HCT116 (cell line): ENCODE data around the gene NHSL2. TPM values are rescaled to one million over a fixed set of nuclear protein-coding genes. Genes with fewer than 3 reads are reported as not detected.

Experiments
- ATAC-seq: fragments of 200-7000 bp; cut with Tn5 transposase; 2 replicates; pipeline ENCODE4 v1.9.1; 2020; ENCODE audit warnings: mild to moderate bottlenecking, moderate library complexity
- BruUV-seq: library from RNA; stranded (reverse); fragments of 400-500 nt; replicated peaks from 2 replicates; lab custom pipeline; 2021; lab: Mats Ljungman, UMichigan
- CTCF ChIA-PET: fragments of 300-600 bp; sonication (Branson Sonifier 250); formaldehyde crosslinking; loops from one replicate; lab custom pipeline; 2021; ENCODE audit warnings: antibody characterized with exemption; lab: Charles Lee
- POLR2A ChIA-PET: fragments of 300-600, 350-600 bp; sonication (Branson Sonifier 250); formaldehyde crosslinking; loops from one replicate; lab custom pipeline; 2021; ENCODE audit warnings: antibody characterized with exemption; lab: Charles Lee
- RAD21 ChIA-PET, 2 experiments: fragments of 300-600 bp; sonication (Branson Sonifier 250); formaldehyde crosslinking; loops; one replicate each; lab custom pipeline; 2023; ENCODE audit warnings: low total read pairs in 2 of 2; ENCODE audit not compliant: uncharacterized antibody in 2 of 2, unreplicated experiment in 2 of 2, low non-redundant PET in 1 of 2; lab: Charles Lee
- DNase-seq: peaks from one replicate; pipeline ENCODE4 v3.0.0-alpha.2; 2010; ENCODE audit warnings: low read depth, low spot score
- H2AFZ ChIP-seq: fragments of 200-600 bp; shearing (Covaris generic), sonication (generic); 2 replicates; pipeline ENCODE4 v1.6.1; 2017; ENCODE audit warnings: low read depth, mixed run types, mixed read lengths, antibody characterized with exemption, low read length; ENCODE audit not compliant: poor library complexity, severe bottlenecking
- H3K27ac ChIP-seq: 2 replicates; pipeline ENCODE4 v1.5.1; 2012; ENCODE audit warnings: low read depth, low read length
- H3K27me3 ChIP-seq: fragments of 200-600 bp; sonication (generic); 2 replicates; pipeline ENCODE4 v1.6.1; 2016; ENCODE audit warnings: mixed run types, low read length, mixed read lengths; ENCODE audit not compliant: insufficient read depth
- H3K36me3 ChIP-seq, 2 experiments: fragments of 200-500 bp in 1 of 2; fragments of 200-600 bp in 1 of 2; sonication (Bioruptor generic) in 1 of 2; sonication (generic) in 1 of 2; 2 replicates each; pipeline versions ENCODE4 v1.5.1 to v1.6.1; 2014 to 2016; ENCODE audit warnings: low read length in 2 of 2, inconsistent platforms in 1 of 2, mixed read lengths in 1 of 2, mixed run types in 1 of 2; ENCODE audit not compliant: insufficient read depth in 2 of 2, control insufficient read depth in 1 of 2
- H3K4me1 ChIP-seq, 2 experiments: fragments of 200-600 bp in 1 of 2; sonication (generic) in 1 of 2; 2 replicates each; pipeline versions ENCODE4 v1.5.1 to v1.6.1; 2012 to 2017; ENCODE audit warnings: low read length in 2 of 2, inconsistent platforms in 1 of 2, mild to moderate bottlenecking in 1 of 2, mixed read lengths in 1 of 2, mixed run types in 1 of 2, moderate library complexity in 1 of 2; ENCODE audit not compliant: insufficient read depth in 2 of 2, control insufficient read depth in 1 of 2
- H3K4me2 ChIP-seq: fragments of 200-600 bp; sonication (generic); 2 replicates; pipeline ENCODE4 v1.6.1; 2017; ENCODE audit warnings: mixed run types, low read length, mixed read lengths
- H3K4me3 ChIP-seq, 2 experiments: fragments of 200-600 bp in 1 of 2; sonication (generic) in 1 of 2; replicated peaks in 1 of 2; 2 replicates each; pipeline ENCODE4 v1.5.1; 2011 to 2016; ENCODE audit warnings: low read length in 2 of 2, control low read depth in 1 of 2, low read depth in 1 of 2, mild to moderate bottlenecking in 1 of 2, mixed read lengths in 1 of 2, mixed run types in 1 of 2
- H3K79me2 ChIP-seq: fragments of 200-600 bp; sonication (generic); 2 replicates; pipeline ENCODE4 v1.6.1; 2017; ENCODE audit warnings: mild to moderate bottlenecking, mixed run types, low read length, moderate library complexity, mixed read lengths; ENCODE audit not compliant: insufficient read depth
- H3K9ac ChIP-seq: fragments of 200-600 bp; sonication (generic); 2 replicates; pipeline ENCODE4 v1.6.1; 2016; ENCODE audit warnings: low read length, mixed read lengths
- H3K9me2 ChIP-seq: fragments of 200-600 bp; sonication (generic), shearing (Covaris generic); 2 replicates; pipeline ENCODE4 v1.6.1; 2017; ENCODE audit warnings: mixed run types, mild to moderate bottlenecking, moderate library complexity; ENCODE audit not compliant: insufficient read depth
- H3K9me3 ChIP-seq, 2 experiments: fragments of 200-500 bp in 1 of 2; fragments of 200-600 bp in 1 of 2; sonication (Bioruptor generic) in 1 of 2; sonication (generic) in 1 of 2; 2 replicates each; pipeline ENCODE4 v1.6.1; 2014 to 2017; ENCODE audit warnings: low read length in 2 of 2, mixed read lengths in 2 of 2, inconsistent platforms in 1 of 2, low read depth in 1 of 2, mild to moderate bottlenecking in 1 of 2, mixed run types in 1 of 2, moderate library complexity in 1 of 2; ENCODE audit not compliant: control insufficient read depth in 1 of 2, insufficient read depth in 1 of 2
- H4K20me1 ChIP-seq: fragments of 200-600 bp; sonication (generic), shearing (Covaris generic); 2 replicates; pipeline ENCODE4 v1.6.1; 2017; ENCODE audit warnings: mixed run types, mild to moderate bottlenecking, moderate library complexity; ENCODE audit not compliant: insufficient read depth
- EGR1 ChIP-seq: IDR thresholded peaks from 2 replicates; pipeline ENCODE4 v1.6.1; 2012; ENCODE audit warnings: low read depth
- EZH2phosphoT487 ChIP-seq: fragments of 200-600 bp; IDR thresholded peaks from 2 replicates; pipeline ENCODE4 v1.6.1; 2018; ENCODE audit warnings: antibody characterized with exemption, borderline replicate concordance
- JUND ChIP-seq: IDR thresholded peaks from 2 replicates; pipeline ENCODE4 v1.6.1; 2012
- MAX ChIP-seq: IDR thresholded peaks from 2 replicates; pipeline ENCODE4 v1.6.1; 2012
- POLR2A ChIP-seq: IDR thresholded peaks from 2 replicates; pipeline ENCODE4 v1.7.0; 2011; ENCODE audit warnings: borderline replicate concordance; ENCODE audit not compliant: insufficient read depth, insufficient read length; ENCODE audit errors: extremely low read depth
- POLR2AphosphoS5 ChIP-seq: IDR thresholded peaks from 2 replicates; pipeline ENCODE4 v1.6.1; 2011; ENCODE audit warnings: mild to moderate bottlenecking, low read depth, low read length, moderate library complexity
- RAD21 ChIP-seq: IDR thresholded peaks from 2 replicates; pipeline ENCODE4 v1.6.1; 2012; ENCODE audit warnings: low read depth, mild to moderate bottlenecking
- SP1 ChIP-seq: IDR thresholded peaks from 2 replicates; pipeline ENCODE4 v1.6.1; 2012; ENCODE audit warnings: low read depth
- ZFX ChIP-seq: fragments of 450-650 bp; IDR thresholded peaks from 2 replicates; pipeline ENCODE4 v1.6.1; 2017
- ZNF274 ChIP-seq: fragments of 200-500 bp; sonication (Bioruptor generic); IDR thresholded peaks from 2 replicates; pipeline ENCODE4 v1.6.1; 2014; ENCODE audit warnings: mild to moderate bottlenecking, low read depth, low read length, inconsistent platforms
- intact Hi-C: fragments of 100-400 bp; cut with micrococcal nuclease; formaldehyde crosslinking; loops from 2 replicates; pipeline ENCODE4 v1.10.0; 2022
- total RNA-seq: library from RNA; stranded (reverse); gene quantifications from one replicate; pipeline ENCODE4 v1.2.1, GENCODE V29; 2021; ENCODE audit not compliant: unreplicated experiment
- TF ChIP-seq, protein P1 (sequence below), 3 experiments: fragments of 200-600 bp in 1 of 3; sonication (generic) in 1 of 3; IDR thresholded peaks in 2 of 3; conservative IDR thresholded peaks in 1 of 3; 2 replicates each; pipeline ENCODE4 v1.5.1; 2012 to 2017; ENCODE audit warnings: low read depth in 2 of 3, low read length in 2 of 3, antibody characterized with exemption in 1 of 3, borderline replicate concordance in 1 of 3, control low read depth in 1 of 3, mild to moderate bottlenecking in 1 of 3, mixed read lengths in 1 of 3, mixed run types in 1 of 3, moderate library complexity in 1 of 3; ENCODE audit not compliant: insufficient read depth in 1 of 3

The NHSL2 gene
- total RNA-seq, 1 experiment from 2014 or later = 0.22 TPM

GRCh38 chrX:72020788-72021187 lies 110.1 kb downstream of the NHSL2 start:
- no peak overlapping the region for H3K9ac ChIP-seq
- no peaks in the 10 kb centered on the region for H3K79me2 ChIP-seq
- H3K4me3 ChIP-seq = no peak overlapping the region
- H4K20me1 ChIP-seq = no peaks in the 10 kb centered on the region
- BruUV-seq = no TSS peak
- no peaks in the 10 kb centered on the region for H3K9me2 ChIP-seq
- ChIA-PET CTCF (interaction anchor here (1.1 to 2.6 kb wide), 3 partner anchors 10 to 105 kb away, joined by 3 to 19 read pairs (median 4); no protein-coding TSS in a partner anchor), POLR2A (no interaction called here), RAD21 (no interaction called here)
- ATAC-seq = no peak
- no peak overlapping the region for H2AFZ ChIP-seq
- no peak overlapping the region for H3K4me2 ChIP-seq
- H3K9me3 ChIP-seq = no peaks in the 10 kb centered on the region
- no peak for DNase-seq
- H3K36me3 ChIP-seq = no peaks in the 10 kb centered on the region
- no peak overlapping the region for H3K27ac ChIP-seq
- intact Hi-C loops = no loop called here
- H3K4me1 ChIP-seq = peaks cover 7 to 12% of the 10 kb centered on the region in 2 experiments; a peak in 3 of 4 replicates
- no peaks in the 10 kb centered on the region for H3K27me3 ChIP-seq
- TF ChIP-seq POLR2AphosphoS5 (no peak), JUND (no peak), EGR1 (no peak)

DNA sequence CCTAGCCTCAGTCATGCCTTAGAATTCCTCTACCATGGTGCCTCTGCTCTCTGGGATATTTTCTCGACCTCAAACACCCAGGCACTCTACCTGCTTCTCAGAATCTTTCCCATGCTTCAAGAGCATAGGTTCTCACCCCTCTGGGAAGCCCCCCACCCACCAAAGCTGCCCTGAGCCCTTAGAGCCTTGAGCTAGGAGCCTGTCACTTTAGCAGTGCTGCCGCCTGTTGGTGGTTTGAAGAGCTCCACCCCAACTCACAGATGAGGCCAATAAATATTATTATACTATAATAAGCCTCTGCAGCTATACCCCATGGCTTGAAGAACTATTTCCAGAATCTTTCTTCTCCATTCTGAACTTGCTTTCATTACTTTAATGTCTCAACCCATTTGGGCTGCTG lies 111.3 kb downstream of the NHSL2 start:
- Histone ChIP-seq H3K9me2 (no peaks in the 10 kb centered on the region), H3K4me2 (no peak overlapping the region), H3K27me3 (no peaks in the 10 kb centered on the region), H3K27ac (no peak overlapping the region), H3K4me3 (no peak overlapping the region), H4K20me1 (no peaks in the 10 kb centered on the region), H3K4me1 (peaks cover 7 to 12% of the 10 kb centered on the region in 2 experiments; a peak in 3 of 4 replicates), H3K9ac (no peak overlapping the region), H3K36me3 (no peaks in the 10 kb centered on the region), H3K9me3 (no peaks in the 10 kb centered on the region), H2AFZ (no peak overlapping the region), H3K79me2 (no peaks in the 10 kb centered on the region)
- DNase-seq (no peak), ATAC-seq (peak; percentile 46)
- no TSS peak for BruUV-seq
- RAD21 ChIA-PET = interaction anchor here in 1 of 2 experiments (0.7 to 1.0 kb wide), 2 partner anchors 17 to 105 kb away, joined by 3 to 5 read pairs; no protein-coding TSS in a partner anchor
- POLR2A ChIA-PET = no interaction called here
- peak; percentile 32 for TF ChIP-seq RAD21
- TF ChIP-seq POLR2A = no peak
- TF ChIP-seq, protein P1, sequence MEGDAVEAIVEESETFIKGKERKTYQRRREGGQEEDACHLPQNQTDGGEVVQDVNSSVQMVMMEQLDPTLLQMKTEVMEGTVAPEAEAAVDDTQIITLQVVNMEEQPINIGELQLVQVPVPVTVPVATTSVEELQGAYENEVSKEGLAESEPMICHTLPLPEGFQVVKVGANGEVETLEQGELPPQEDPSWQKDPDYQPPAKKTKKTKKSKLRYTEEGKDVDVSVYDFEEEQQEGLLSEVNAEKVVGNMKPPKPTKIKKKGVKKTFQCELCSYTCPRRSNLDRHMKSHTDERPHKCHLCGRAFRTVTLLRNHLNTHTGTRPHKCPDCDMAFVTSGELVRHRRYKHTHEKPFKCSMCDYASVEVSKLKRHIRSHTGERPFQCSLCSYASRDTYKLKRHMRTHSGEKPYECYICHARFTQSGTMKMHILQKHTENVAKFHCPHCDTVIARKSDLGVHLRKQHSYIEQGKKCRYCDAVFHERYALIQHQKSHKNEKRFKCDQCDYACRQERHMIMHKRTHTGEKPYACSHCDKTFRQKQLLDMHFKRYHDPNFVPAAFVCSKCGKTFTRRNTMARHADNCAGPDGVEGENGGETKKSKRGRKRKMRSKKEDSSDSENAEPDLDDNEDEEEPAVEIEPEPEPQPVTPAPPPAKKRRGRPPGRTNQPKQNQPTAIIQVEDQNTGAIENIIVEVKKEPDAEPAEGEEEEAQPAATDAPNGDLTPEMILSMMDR (IDR thresholded peaks at IDR 0.05 in 2 of 3, conservative IDR thresholded peaks at IDR 0.05 in 1 of 3; ENCODE audit: borderline replicate concordance in 1 of 3, insufficient read depth in 1 of 3, low read depth in 2 of 3, low read length in 2 of 3) = peak; percentile 33 to 67 (median 56); a peak in 5 of 6 replicates
- no peak for TF ChIP-seq EGR1
- no peak for TF ChIP-seq ZNF274
- TF ChIP-seq MAX = no peak
- no peak for TF ChIP-seq ZFX
- no peak for TF ChIP-seq EZH2phosphoT487
- TF ChIP-seq SP1 = no peak
- intact Hi-C loops = no loop called here
- CTCF ChIA-PET = interaction anchor here (0.9 to 2.6 kb wide), 7 partner anchors 9 to 110 kb away, joined by 3 to 19 read pairs (median 5); partner anchors contain the start of gene RTL5
